K562 (cell line): ENCODE results near the gene KIAA0319L. TPM values are rescaled to one million over a fixed set of nuclear protein-coding genes. Genes with fewer than 3 reads are reported as not detected.

ENCODE experiments used
- ATAC-seq: fragments of 200-7000 bp; cut with Tn5 transposase; 3 replicates; pipeline ENCODE4 v1.9.1; 2020; ENCODE audit warnings: moderate library complexity
- BruUV-seq: library from RNA; stranded (reverse); fragments of 400-500 nt; replicated peaks from 2 replicates; lab custom pipeline; 2021; lab: Mats Ljungman, UMichigan
- CTCF ChIA-PET: fragments of 300-600 bp; formaldehyde crosslinking; extraction: SDS; loops from one replicate; lab custom pipeline; 2021; ENCODE audit warnings: low intra/inter-chr PET ratio; lab: Yijun Ruan, JAX
- POLR2A ChIA-PET: fragments of 300-600, 350-650 bp; sonication (Branson Sonifier 250); formaldehyde crosslinking; extraction: SDS; loops from one replicate; lab custom pipeline; 2021; ENCODE audit warnings: antibody characterized with exemption, inconsistent platforms; lab: Yijun Ruan, JAX
- DNase-seq, 4 experiments: peaks; one replicate each; pipeline versions ENCODE4 v3.0.0 to v3.0.0-alpha.2; 2011 to 2018; ENCODE audit warnings: low spot score in 3 of 4, mixed read lengths in 3 of 4; ENCODE audit errors: extremely low read depth in 1 of 4
- FAIRE-seq: peaks from 2 replicates; lab custom pipeline; 2011; peaks lifted over from hg19 to GRCh38; lab: Jason Lieb, UNC
- H2AFZ ChIP-seq: 2 replicates; pipeline ENCODE4 v1.6.0; 2011; ENCODE audit warnings: low read depth, low read length, control low read depth, inconsistent platforms
- H3K27ac ChIP-seq: fragments of 200-600 bp; 3 replicates; pipeline ENCODE4 v1.8.0; 2011; ENCODE audit warnings: low read depth, mild to moderate bottlenecking, control low read depth, inconsistent platforms, low read length, moderate library complexity, mixed read lengths; ENCODE audit errors: extremely low read depth
- H3K27me3 ChIP-seq, 2 experiments: fragments of 300-600 bp in 1 of 2; 2 replicates in 1 of 2; 3 replicates in 1 of 2; pipeline versions ENCODE4 v1.6.0 to v1.8.0; 2011; ENCODE audit warnings: inconsistent platforms in 2 of 2, low read length in 2 of 2, mild to moderate bottlenecking in 1 of 2, mixed read lengths in 1 of 2, moderate library complexity in 1 of 2; ENCODE audit not compliant: control insufficient read depth in 2 of 2, insufficient read depth in 2 of 2
- H3K36me3 ChIP-seq: fragments of 300-600 bp; 3 replicates; pipeline ENCODE4 v1.8.0; 2011; ENCODE audit warnings: mild to moderate bottlenecking, low read length, inconsistent platforms; ENCODE audit not compliant: control insufficient read depth, insufficient read depth
- H3K4me1 ChIP-seq, 2 experiments: fragments of 200-600 bp in 1 of 2; replicated peaks in 1 of 2; 2 replicates in 1 of 2; 3 replicates in 1 of 2; pipeline versions ENCODE4 v1.5.1 to v1.8.0; 2011; ENCODE audit warnings: inconsistent platforms in 2 of 2, low read length in 2 of 2, mild to moderate bottlenecking in 1 of 2, mixed read lengths in 1 of 2, moderate library complexity in 1 of 2; ENCODE audit not compliant: control insufficient read depth in 2 of 2, insufficient read depth in 2 of 2
- H3K4me2 ChIP-seq: 2 replicates; pipeline ENCODE4 v1.6.1; 2011; ENCODE audit warnings: low read length, control low read depth, inconsistent platforms, mixed read lengths; ENCODE audit not compliant: insufficient read depth
- H3K4me3 ChIP-seq: fragments of 200-600 bp; sonication (generic), shearing (Covaris generic); 2 replicates; pipeline ENCODE4 v1.5.1; 2016; ENCODE audit warnings: control low read depth, inconsistent platforms
- H3K79me2 ChIP-seq: fragments of 200-600 bp; 3 replicates; pipeline ENCODE4 v1.8.0; 2011; ENCODE audit warnings: low read length, inconsistent platforms; ENCODE audit not compliant: control insufficient read depth, insufficient read depth
- H3K9ac ChIP-seq, 2 experiments: 2 replicates each; pipeline versions ENCODE4 v1.6.0 to v1.6.1; 2011; ENCODE audit warnings: low read depth in 2 of 2, low read length in 2 of 2, control low read depth in 1 of 2, inconsistent platforms in 1 of 2, mild to moderate bottlenecking in 1 of 2, mixed read lengths in 1 of 2; ENCODE audit not compliant: insufficient read depth in 1 of 2
- H3K9me1 ChIP-seq: one replicate; pipeline ENCODE4 v1.6.0; 2011; ENCODE audit warnings: inconsistent platforms, mild to moderate bottlenecking, low read length, moderate library complexity; ENCODE audit not compliant: control insufficient read depth, insufficient read depth
- H3K9me3 ChIP-seq: replicated peaks from 2 replicates; pipeline ENCODE4 v1.5.1; 2011; ENCODE audit warnings: low read depth, low read length, inconsistent platforms; ENCODE audit not compliant: control insufficient read depth, insufficient read depth
- H4K20me1 ChIP-seq: replicated peaks from 2 replicates; pipeline ENCODE4 v1.6.1; 2011; ENCODE audit warnings: low read length, inconsistent platforms, mixed read lengths; ENCODE audit not compliant: control insufficient read depth, insufficient read depth
- BCOR ChIP-seq: fragments of 450-650 bp; IDR thresholded peaks from 2 replicates; pipeline ENCODE4 v1.6.1; 2016
- CHCHD3 ChIP-seq: fragments of 250-450 bp; sonication (Bioruptor Pico); IDR thresholded peaks from 2 replicates; pipeline ENCODE4 v2.1.2; 2022; ENCODE audit warnings: mild to moderate bottlenecking
- FOSL1 ChIP-seq: fragments of 200-800 bp; sonication (Bioruptor generic); conservative IDR thresholded peaks from 2 replicates; pipeline ENCODE4 v1.6.1; 2016; ENCODE audit warnings: missing genetic modification characterization, missing compliant biosample characterization
- RBM25 ChIP-seq: fragments of 200-400 bp; formaldehyde crosslinking; IDR thresholded peaks from 2 replicates; pipeline ENCODE4 v1.6.1; 2018; ENCODE audit warnings: low read length, low read depth, moderate library complexity; ENCODE audit not compliant: severe bottlenecking
- ZNF121 ChIP-seq: sonication (generic); formaldehyde crosslinking; conservative IDR thresholded peaks from 2 replicates; pipeline ENCODE4 v1.8.0; 2022; ENCODE audit warnings: missing genetic modification reagents
- ZNF146 ChIP-seq: IDR thresholded peaks from one replicate; pipeline ENCODE4 v1.6.1; 2018; ENCODE audit warnings: missing compliant biosample characterization; ENCODE audit not compliant: unreplicated experiment
- WGBS: fragments of 100-300 bp; shearing (Covaris generic); methylation state at CpG from one replicate; pipeline ENCODE4 v1.1.6; 2016; ENCODE audit warnings: low coverage, mixed read lengths; ENCODE audit not compliant: insufficient coverage; ENCODE audit errors: missing lambda C conversion rate; 5-methylcytosine and 5-hydroxymethylcytosine counted together
- in situ Hi-C: fragments of 300-500 bp; cut with MboI; formaldehyde crosslinking; loops from 4 replicates; pipeline ENCODE4 v1.15.0; 2018; ENCODE audit warnings: inconsistent platforms, mixed read lengths
- intact Hi-C: fragments of 100-400 bp; cut with micrococcal nuclease; formaldehyde crosslinking; loops from 2 replicates; pipeline ENCODE4 v1.14.2; 2022
- polyA plus RNA-seq, 8 experiments: library from polyadenylated mRNA; depleted of rRNA in 4 of 8; stranded (reverse) in 5 of 8; unstranded in 3 of 8; fragments of >200 nt; fragmentation: Nextera tagmentation in 2 of 8; fragmentation: Illumina TruSeq in 1 of 8; extraction: Ambion mirVana in 2 of 8; extraction: Trizol in 1 of 8; gene quantifications; 2 replicates each; pipeline versions ENCODE4 v1.2.1 to v1.2.3, GENCODE V29; 2011 to 2014; ENCODE audit warnings: inconsistent platforms in 1 of 8, missing spikeins in 1 of 8
- total RNA-seq, 7 experiments: library from RNA; depleted of rRNA in 6 of 7; stranded (reverse); fragments of >200 nt in 6 of 7; fragmentation: Illumina TruSeq in 2 of 7; extraction: Trizol in 2 of 7; gene quantifications; 2 replicates each; pipeline versions ENCODE4 v1.2.1 to v1.2.3, GENCODE V29; 2011 to 2021; ENCODE audit warnings: low replicate concordance in 1 of 7

Gene KIAA0319L
- total and polyA plus RNA-seq, 9 of the 15 experiments (the other 6 are each of a cell fraction or from before 2014, with no cell fraction given) = 2.4 to 51.7 (median 27.4) TPM

GRCh38 chr1:35518183-35518582 lies 39.0 kb downstream of the KIAA0319L start:
- Histone ChIP-seq H3K36me3 (no peaks in the 10 kb centered on the region; the same call in 2 of the 3 replicates), H3K9me1 (no peaks in the 10 kb centered on the region), H3K4me3 (no peak overlapping the region), H3K9me3 (no peaks in the 10 kb centered on the region), H3K27me3 (no peaks in the 10 kb centered on the region), H3K4me2 (no peak overlapping the region), H2AFZ (no peak overlapping the region), H3K79me2 (peaks cover 15% of the 10 kb centered on the region; the same call in 2 of the 3 replicates), H3K9ac (no peak overlapping the region), H3K4me1 (peaks cover 0 to 4% of the 10 kb centered on the region in 2 experiments; a peak in 2 of 5 replicates), H3K27ac (no peak overlapping the region), H4K20me1 (no peaks in the 10 kb centered on the region)
- no peak for DNase-seq
- in situ Hi-C loops (no loop called here), intact Hi-C loops (no loop called here)
- ChIA-PET POLR2A (interaction anchor here (0.9 kb wide), 1 partner anchor 251 kb away, joined by 3 read pairs; no protein-coding TSS in a partner anchor), CTCF (no interaction called here)
- FAIRE-seq = no peak
- 92% methylated on average over 3 of the region's 3 CpGs for WGBS
- TF ChIP-seq FOSL1 (tag) (no peak), ZNF146 (CRISPR knock-in tag) (peak; percentile 71)
- BruUV-seq = no TSS peak
- no peak for ATAC-seq

- Histone ChIP-seq H3K9ac (no peak overlapping the region), H3K4me1 (peaks cover 4 to 26% of the 10 kb centered on the region in 2 experiments; a peak in 4 of 5 replicates), H3K79me2 (peaks cover 27% of the 10 kb centered on the region), H3K27ac (no peak overlapping the region), H3K9me1 (no peaks in the 10 kb centered on the region), H3K4me3 (no peak overlapping the region), H3K9me3 (no peaks in the 10 kb centered on the region), H3K27me3 (no peaks in the 10 kb centered on the region), H4K20me1 (0 out of 2 replicates have a peak, but pooled peaks cover 4% of the 10 kb centered on the region), H2AFZ (no peak overlapping the region), H3K4me2 (no peak overlapping the region), H3K36me3 (peaks cover 8% of the 10 kb centered on the region)
- peak; percentile 96 for TF ChIP-seq ZNF121
- TF ChIP-seq BCOR = peak; percentile 26; the same call in 1 of the 2 replicates
- TF ChIP-seq CHCHD3 (CRISPR knock-in tag) = no peak
- peak; percentile 41 for TF ChIP-seq RBM25
- BruUV-seq = no TSS peak
- ATAC-seq (no peak), FAIRE-seq (no peak), DNase-seq (no peak)
- ChIA-PET POLR2A (interaction anchor here (0.6 kb wide), 1 partner anchor 234 kb away, joined by 4 read pairs; no protein-coding TSS in a partner anchor), CTCF (no interaction called here)
- intact Hi-C loops (no loop called here), in situ Hi-C loops (no loop called here)
- WGBS = 89% methylated on average over 2 of the region's 2 CpGs
These were observed 45.9 kb downstream of the KIAA0319L start for GRCh38 chr1:35511305-35511704.
